ENCODE results near the gene GNA12.

- TF ChIP-seq, protein P1, sequence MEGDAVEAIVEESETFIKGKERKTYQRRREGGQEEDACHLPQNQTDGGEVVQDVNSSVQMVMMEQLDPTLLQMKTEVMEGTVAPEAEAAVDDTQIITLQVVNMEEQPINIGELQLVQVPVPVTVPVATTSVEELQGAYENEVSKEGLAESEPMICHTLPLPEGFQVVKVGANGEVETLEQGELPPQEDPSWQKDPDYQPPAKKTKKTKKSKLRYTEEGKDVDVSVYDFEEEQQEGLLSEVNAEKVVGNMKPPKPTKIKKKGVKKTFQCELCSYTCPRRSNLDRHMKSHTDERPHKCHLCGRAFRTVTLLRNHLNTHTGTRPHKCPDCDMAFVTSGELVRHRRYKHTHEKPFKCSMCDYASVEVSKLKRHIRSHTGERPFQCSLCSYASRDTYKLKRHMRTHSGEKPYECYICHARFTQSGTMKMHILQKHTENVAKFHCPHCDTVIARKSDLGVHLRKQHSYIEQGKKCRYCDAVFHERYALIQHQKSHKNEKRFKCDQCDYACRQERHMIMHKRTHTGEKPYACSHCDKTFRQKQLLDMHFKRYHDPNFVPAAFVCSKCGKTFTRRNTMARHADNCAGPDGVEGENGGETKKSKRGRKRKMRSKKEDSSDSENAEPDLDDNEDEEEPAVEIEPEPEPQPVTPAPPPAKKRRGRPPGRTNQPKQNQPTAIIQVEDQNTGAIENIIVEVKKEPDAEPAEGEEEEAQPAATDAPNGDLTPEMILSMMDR (IDR thresholded peaks at IDR 0.05; ENCODE audit: insufficient read depth, low read length): no peak
- TF ChIP-seq GABPA (IDR thresholded peaks at IDR 0.05; ENCODE audit: low read depth): no peak
- TF ChIP-seq, protein P2, sequence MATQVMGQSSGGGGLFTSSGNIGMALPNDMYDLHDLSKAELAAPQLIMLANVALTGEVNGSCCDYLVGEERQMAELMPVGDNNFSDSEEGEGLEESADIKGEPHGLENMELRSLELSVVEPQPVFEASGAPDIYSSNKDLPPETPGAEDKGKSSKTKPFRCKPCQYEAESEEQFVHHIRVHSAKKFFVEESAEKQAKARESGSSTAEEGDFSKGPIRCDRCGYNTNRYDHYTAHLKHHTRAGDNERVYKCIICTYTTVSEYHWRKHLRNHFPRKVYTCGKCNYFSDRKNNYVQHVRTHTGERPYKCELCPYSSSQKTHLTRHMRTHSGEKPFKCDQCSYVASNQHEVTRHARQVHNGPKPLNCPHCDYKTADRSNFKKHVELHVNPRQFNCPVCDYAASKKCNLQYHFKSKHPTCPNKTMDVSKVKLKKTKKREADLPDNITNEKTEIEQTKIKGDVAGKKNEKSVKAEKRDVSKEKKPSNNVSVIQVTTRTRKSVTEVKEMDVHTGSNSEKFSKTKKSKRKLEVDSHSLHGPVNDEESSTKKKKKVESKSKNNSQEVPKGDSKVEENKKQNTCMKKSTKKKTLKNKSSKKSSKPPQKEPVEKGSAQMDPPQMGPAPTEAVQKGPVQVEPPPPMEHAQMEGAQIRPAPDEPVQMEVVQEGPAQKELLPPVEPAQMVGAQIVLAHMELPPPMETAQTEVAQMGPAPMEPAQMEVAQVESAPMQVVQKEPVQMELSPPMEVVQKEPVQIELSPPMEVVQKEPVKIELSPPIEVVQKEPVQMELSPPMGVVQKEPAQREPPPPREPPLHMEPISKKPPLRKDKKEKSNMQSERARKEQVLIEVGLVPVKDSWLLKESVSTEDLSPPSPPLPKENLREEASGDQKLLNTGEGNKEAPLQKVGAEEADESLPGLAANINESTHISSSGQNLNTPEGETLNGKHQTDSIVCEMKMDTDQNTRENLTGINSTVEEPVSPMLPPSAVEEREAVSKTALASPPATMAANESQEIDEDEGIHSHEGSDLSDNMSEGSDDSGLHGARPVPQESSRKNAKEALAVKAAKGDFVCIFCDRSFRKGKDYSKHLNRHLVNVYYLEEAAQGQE (IDR thresholded peaks at IDR 0.05; ENCODE audit: insufficient replicate concordance, low read depth): no peak
- no peak for TF ChIP-seq POLR2AphosphoS5 (IDR thresholded peaks at IDR 0.05; ENCODE audit: low read depth)
- no peak for TF ChIP-seq SPI1 (IDR thresholded peaks at IDR 0.05; ENCODE audit: borderline replicate concordance, low read depth)
These were observed 154.7 kb downstream of the GNA12 start for GRCh38 chr7:2689343-2689847.

Measured in HL-60 (cell line).